H1 (cell line): ENCODE measurements around the gene MAVS. TPM values are rescaled to one million over a fixed set of nuclear protein-coding genes. Genes with fewer than 3 reads are reported as not detected.

Source experiments
- CHD7 ChIP-seq: fragments of 300-600 bp; sonication (generic); IDR thresholded peaks from 2 replicates; pipeline ENCODE4 v1.7.1; 2012; ENCODE audit warnings: low read length, moderate library complexity, mild to moderate bottlenecking, inconsistent platforms; ENCODE audit not compliant: insufficient replicate concordance
- E2F6 ChIP-seq: IDR thresholded peaks from 2 replicates; pipeline ENCODE4 v1.6.1; 2012; ENCODE audit warnings: inconsistent platforms
- HDAC2 ChIP-seq, 2 experiments: fragments of 300-600 bp in 1 of 2; sonication (generic) in 1 of 2; IDR thresholded peaks; 2 replicates each; pipeline ENCODE4 v1.6.1; 2011 to 2012; ENCODE audit warnings: low read depth in 2 of 2, low read length in 2 of 2, mild to moderate bottlenecking in 2 of 2, moderate library complexity in 2 of 2, borderline replicate concordance in 1 of 2, inconsistent platforms in 1 of 2
- HDAC6 ChIP-seq: IDR thresholded peaks from one replicate; pipeline ENCODE4 v1.7.1; 2012; ENCODE audit warnings: low read depth, mild to moderate bottlenecking, inconsistent platforms, low read length, moderate library complexity
- NANOG ChIP-seq: IDR thresholded peaks from 2 replicates; pipeline ENCODE4 v1.6.1; 2011; ENCODE audit warnings: low read length, low read depth, mild to moderate bottlenecking, inconsistent platforms; ENCODE audit not compliant: insufficient read depth, poor library complexity, severe bottlenecking
- SP1 ChIP-seq: IDR thresholded peaks from 2 replicates; pipeline ENCODE4 v1.6.1; 2011; ENCODE audit warnings: low read depth, low read length
- TBP ChIP-seq: IDR thresholded peaks from 2 replicates; pipeline ENCODE4 v1.6.1; 2011; ENCODE audit warnings: low read depth, low read length, improper control_type of control experiment
- USF2 ChIP-seq: IDR thresholded peaks from 2 replicates; pipeline ENCODE4 v1.6.1; 2011; ENCODE audit warnings: low read length, improper control_type of control experiment
- polyA plus RNA-seq, 7 experiments: library from polyadenylated mRNA; depleted of rRNA in 3 of 7; stranded (reverse) in 5 of 7; unstranded in 2 of 7; fragments of >200 nt in 5 of 7; fragments of 200-250 nt in 2 of 7; gene quantifications; 1 replicate in 5 of 7; 2 replicates in 1 of 7; 4 replicates in 1 of 7; pipeline versions ENCODE4 v1.2.1 to v1.2.3, GENCODE V29; 2011 to 2013; ENCODE audit warnings: missing spikeins in 2 of 7, mixed read lengths in 2 of 7
- total RNA-seq: library from RNA; stranded (reverse); fragmentation: NEBNext Ultra II Directional; extraction: Animal tissue kit (Norgen Biotek cat#: 25700); gene quantifications from 2 replicates; pipeline ENCODE4 v1.2.1, GENCODE V29; 2021

The MAVS gene
- total and polyA plus RNA-seq, 2 of the 8 experiments (the other 6 are each of a cell fraction or from before 2014, with no cell fraction given): 9.9 to 24.3 TPM

GRCh38 chr20:3925113-3925695 lies 78.6 kb downstream of the MAVS start (continued):
- TF ChIP-seq CHD7 (no peak), HDAC6 (no peak), TBP (no peak), HDAC2 (IDR thresholded peaks at IDR 0.05; ENCODE audit: borderline replicate concordance in 1 of 2, low read depth in 2 of 2, low read length in 2 of 2) (no peak), E2F6 (no peak), NANOG (no peak), SP1 (no peak), USF2 (no peak)
